ENCODE measurements around the gene SPACA1. TPM values are rescaled to one million over a fixed set of nuclear protein-coding genes. Genes with fewer than 3 reads are reported as not detected.
"Not testable (repeated sequence)": the region's sequence is repeated elsewhere in the genome, so short reads cannot be mapped to it uniquely, and the experiment has no call there.

Gene SPACA1
- total RNA-seq (2014; rRNA removed; shearing (Covaris generic)): not detected in 2 replicates

- in situ Hi-C loops (cut with HindIII; ENCODE audit: low sequenced_read_pairs): no loop called here
- no peak for DNase-seq (ENCODE audit: low spot score)
These were observed at the start of gene SPACA1 for GRCh38 chr6:88047510-88048150. TSS of gene SPACA1 (plus strand) at chr6:88047841. CDS start at chr6:88047906, 65 bp downstream.

- in situ Hi-C loops (cut with HindIII; ENCODE audit: low sequenced_read_pairs): no loop called here
- no peak for DNase-seq (ENCODE audit: low spot score)
These were observed 46.9 kb upstream of the SPACA1 start for GRCh38 chr6:88000713-88001112.

- DNase-seq (ENCODE audit: low spot score); in situ Hi-C loops (cut with HindIII; ENCODE audit: low sequenced_read_pairs): not testable (repeated sequence)
These were observed 46.4 kb upstream of the SPACA1 start for GRCh38 chr6:88001279-88001678.

- in situ Hi-C loops (cut with HindIII; ENCODE audit: low sequenced_read_pairs): no loop called here
- no peak for DNase-seq (ENCODE audit: low spot score)
These were observed 42.9 kb upstream of the SPACA1 start for GRCh38 chr6:88004707-88005106.

GRCh38 chr6:88006557-88006956 lies 41.1 kb upstream of the SPACA1 start:
- no peak for DNase-seq (ENCODE audit: low spot score)
- in situ Hi-C loops (cut with HindIII; ENCODE audit: low sequenced_read_pairs): no loop called here

GRCh38 chr6:88008411-88008810 lies 39.2 kb upstream of the SPACA1 start:
- DNase-seq (ENCODE audit: low spot score): no peak
- in situ Hi-C loops (cut with HindIII; ENCODE audit: low sequenced_read_pairs): no loop called here

- in situ Hi-C loops (cut with HindIII; ENCODE audit: low sequenced_read_pairs): no loop called here
- no peak for DNase-seq (ENCODE audit: low spot score)
These were observed 38.8 kb upstream of the SPACA1 start for GRCh38 chr6:88008831-88009231.

- in situ Hi-C loops (cut with HindIII; ENCODE audit: low sequenced_read_pairs): no loop called here
- no peak for DNase-seq (ENCODE audit: low spot score)
These were observed 34.6 kb upstream of the SPACA1 start for GRCh38 chr6:88013015-88013414.

GRCh38 chr6:88013554-88013953 lies 34.1 kb upstream of the SPACA1 start:
- in situ Hi-C loops (cut with HindIII; ENCODE audit: low sequenced_read_pairs): no loop called here
- DNase-seq (ENCODE audit: low spot score): no peak

GRCh38 chr6:88020439-88020838 lies 27.2 kb upstream of the SPACA1 start:
- in situ Hi-C loops (cut with HindIII; ENCODE audit: low sequenced_read_pairs): no loop called here
- DNase-seq (ENCODE audit: low spot score): no peak

GRCh38 chr6:88024696-88025095 lies 22.9 kb upstream of the SPACA1 start:
- DNase-seq (ENCODE audit: low spot score): no peak
- in situ Hi-C loops (cut with HindIII; ENCODE audit: low sequenced_read_pairs): no loop called here

GRCh38 chr6:88031550-88031949 lies 16.1 kb upstream of the SPACA1 start:
- no peak for DNase-seq (ENCODE audit: low spot score)
- in situ Hi-C loops (cut with HindIII; ENCODE audit: low sequenced_read_pairs): no loop called here

GRCh38 chr6:88044530-88044929 lies 3.1 kb upstream of the SPACA1 start:
- in situ Hi-C loops (cut with HindIII; ENCODE audit: low sequenced_read_pairs): no loop called here
- DNase-seq (ENCODE audit: low spot score): no peak

- DNase-seq (ENCODE audit: low spot score): no peak
- in situ Hi-C loops (cut with HindIII; ENCODE audit: low sequenced_read_pairs): no loop called here
These were observed 2.0 kb upstream of the SPACA1 start for GRCh38 chr6:88045521-88046136.

GRCh38 chr6:88048578-88048977 lies 937 bp downstream of the SPACA1 start:
- in situ Hi-C loops (cut with HindIII; ENCODE audit: low sequenced_read_pairs): no loop called here
- no peak for DNase-seq (ENCODE audit: low spot score)

- DNase-seq (ENCODE audit: low spot score): no peak
- in situ Hi-C loops (cut with HindIII; ENCODE audit: low sequenced_read_pairs): no loop called here
These were observed 2.6 kb downstream of the SPACA1 start for GRCh38 chr6:88050140-88050818.

GRCh38 chr6:88059191-88059590 lies 11.6 kb downstream of the SPACA1 start:
- DNase-seq (ENCODE audit: low spot score): no peak
- in situ Hi-C loops (cut with HindIII; ENCODE audit: low sequenced_read_pairs): no loop called here

GRCh38 chr6:88062376-88062775 lies 14.7 kb downstream of the SPACA1 start:
- in situ Hi-C loops (cut with HindIII; ENCODE audit: low sequenced_read_pairs): no loop called here
- DNase-seq (ENCODE audit: low spot score): no peak

GRCh38 chr6:88072462-88072861 lies 24.8 kb downstream of the SPACA1 start:
- DNase-seq (ENCODE audit: low spot score): no peak
- in situ Hi-C loops (cut with HindIII; ENCODE audit: low sequenced_read_pairs): no loop called here

GRCh38 chr6:88074791-88075190 lies 27.1 kb downstream of the SPACA1 start:
- in situ Hi-C loops (cut with HindIII; ENCODE audit: low sequenced_read_pairs): no loop called here

GRCh38 chr6:88077305-88077704 lies 29.7 kb downstream of the SPACA1 start:
- DNase-seq (ENCODE audit: low spot score): no peak
- in situ Hi-C loops (cut with HindIII; ENCODE audit: low sequenced_read_pairs): no loop called here

More at GRCh38 chr6:88074791-88075190, 27.1 kb downstream of the SPACA1 start:
- DNase-seq (ENCODE audit: low spot score): peak; percentile 7
